Colonic mucosa (tissue), 4 donors: Measurements from ENCODE around the gene ARPC5. TPM values are rescaled to one million over a fixed set of nuclear protein-coding genes. Genes with fewer than 3 reads are reported as not detected.

Experiments
- DNase-seq: peaks from one replicate; pipeline ENCODE4 v3.0.0-alpha.2; 2020
- H3K27ac ChIP-seq: fragments of 200-600 bp; one replicate; pipeline ENCODE4 v1.8.0; 2021
- H3K27me3 ChIP-seq: fragments of 200-600 bp; one replicate; pipeline ENCODE4 v1.8.0; 2021
- H3K36me3 ChIP-seq: fragments of 200-600 bp; one replicate; pipeline ENCODE4 v1.8.0; 2021
- H3K4me1 ChIP-seq: fragments of 200-600 bp; one replicate; pipeline ENCODE4 v1.8.0; 2021; ENCODE audit warnings: mild to moderate bottlenecking
- H3K4me3 ChIP-seq: fragments of 200-600 bp; one replicate; pipeline ENCODE4 v1.8.0; 2021
- H3K9ac ChIP-seq, 2 donors: one replicate each; pipeline ENCODE4 v1.7.0; 2013; ENCODE audit warnings: control low read depth in 2 of 2, low read depth in 2 of 2, low read length in 2 of 2
- H3K9me3 ChIP-seq: fragments of 200-600 bp; one replicate; pipeline ENCODE4 v1.8.0; 2021
- intact Hi-C: fragments of 100-400 bp; cut with DNase I; formaldehyde crosslinking; loops from one replicate; pipeline ENCODE4 v1.14.1; 2022
- total RNA-seq, 2 donors: library from RNA; stranded (reverse); fragmentation: NEBNext Ultra II Directional in 1 of 2; extraction: Animal tissue kit (Norgen Biotek cat#: 25700) in 1 of 2; gene quantifications; one replicate each; pipeline ENCODE4 v1.2.1, GENCODE V29; 2021
- TF ChIP-seq, protein P1 (sequence below): fragments of 200-600 bp; IDR thresholded peaks from one replicate; pipeline ENCODE4 v1.8.0; 2022; ENCODE audit warnings: antibody characterized with exemption, mild to moderate bottlenecking
- donor health status: healthy.
- donor health status: DM: no; HTN: no; CAD: no.
- donor health status: DM: no; HTN: no; CAD: no.

The ARPC5 gene
- total RNA-seq, 2 donors from 2014 or later, result 147 to 189 TPM

- DNase-seq, result no peak
- H3K9me3 ChIP-seq, result no peaks in the 10 kb centered on the region
- H3K27me3 ChIP-seq, result no peaks in the 10 kb centered on the region
- H3K36me3 ChIP-seq, result no peaks in the 10 kb centered on the region
- intact Hi-C loops, result no loop called here
- TF ChIP-seq, protein P1, sequence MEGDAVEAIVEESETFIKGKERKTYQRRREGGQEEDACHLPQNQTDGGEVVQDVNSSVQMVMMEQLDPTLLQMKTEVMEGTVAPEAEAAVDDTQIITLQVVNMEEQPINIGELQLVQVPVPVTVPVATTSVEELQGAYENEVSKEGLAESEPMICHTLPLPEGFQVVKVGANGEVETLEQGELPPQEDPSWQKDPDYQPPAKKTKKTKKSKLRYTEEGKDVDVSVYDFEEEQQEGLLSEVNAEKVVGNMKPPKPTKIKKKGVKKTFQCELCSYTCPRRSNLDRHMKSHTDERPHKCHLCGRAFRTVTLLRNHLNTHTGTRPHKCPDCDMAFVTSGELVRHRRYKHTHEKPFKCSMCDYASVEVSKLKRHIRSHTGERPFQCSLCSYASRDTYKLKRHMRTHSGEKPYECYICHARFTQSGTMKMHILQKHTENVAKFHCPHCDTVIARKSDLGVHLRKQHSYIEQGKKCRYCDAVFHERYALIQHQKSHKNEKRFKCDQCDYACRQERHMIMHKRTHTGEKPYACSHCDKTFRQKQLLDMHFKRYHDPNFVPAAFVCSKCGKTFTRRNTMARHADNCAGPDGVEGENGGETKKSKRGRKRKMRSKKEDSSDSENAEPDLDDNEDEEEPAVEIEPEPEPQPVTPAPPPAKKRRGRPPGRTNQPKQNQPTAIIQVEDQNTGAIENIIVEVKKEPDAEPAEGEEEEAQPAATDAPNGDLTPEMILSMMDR, result no peak
- H3K9ac ChIP-seq, result no peak overlapping the region
- H3K4me3 ChIP-seq, result no peak overlapping the region
- no peak overlapping the region for H3K27ac ChIP-seq
- no peaks in the 10 kb centered on the region for H3K4me1 ChIP-seq
These were observed 49.1 kb downstream of the ARPC5 start for GRCh38 chr1:183586455-183586854.

- H3K27ac ChIP-seq, result no peak overlapping the region
- H3K4me1 ChIP-seq, result no peaks in the 10 kb centered on the region
- H3K9ac ChIP-seq, result no peak overlapping the region
- DNase-seq, result no peak
- no peaks in the 10 kb centered on the region for H3K27me3 ChIP-seq
- H3K4me3 ChIP-seq, result no peak overlapping the region
- TF ChIP-seq, protein P1, result no peak
- H3K9me3 ChIP-seq, result no peaks in the 10 kb centered on the region
- H3K36me3 ChIP-seq, result no peaks in the 10 kb centered on the region
- intact Hi-C loops, result no loop called here
These were observed 50.5 kb downstream of the ARPC5 start for GRCh38 chr1:183585038-183585437.

GRCh38 chr1:183584147-183584546 is 51.4 kb downstream of the ARPC5 start:
- H3K27me3 ChIP-seq, result no peaks in the 10 kb centered on the region
- no peak overlapping the region for H3K27ac ChIP-seq
- no peaks in the 10 kb centered on the region for H3K36me3 ChIP-seq
- H3K9ac ChIP-seq, result no peak overlapping the region
- intact Hi-C loops, result no loop called here
- TF ChIP-seq, protein P1, result no peak
- no peak overlapping the region for H3K4me3 ChIP-seq
- no peak for DNase-seq
- no peaks in the 10 kb centered on the region for H3K4me1 ChIP-seq
- H3K9me3 ChIP-seq, result no peaks in the 10 kb centered on the region

DNA sequence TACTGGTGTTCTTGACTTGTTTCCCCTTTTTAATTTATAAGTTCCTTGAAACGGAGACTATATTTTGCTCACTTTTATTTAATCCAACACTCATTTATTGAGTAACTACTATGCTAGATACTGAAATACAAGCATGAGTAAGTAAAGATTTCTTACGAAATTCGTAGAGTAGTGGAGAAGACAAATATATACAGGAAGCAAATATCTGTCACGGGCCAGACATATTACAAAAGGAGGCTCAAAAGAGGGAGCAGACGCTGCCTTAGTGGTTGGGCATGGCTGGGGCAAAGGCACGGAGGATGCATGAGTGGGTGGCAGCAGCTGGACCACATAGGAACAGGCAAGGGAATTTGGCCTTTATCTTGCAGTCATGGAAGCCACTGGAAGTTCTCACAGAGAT is 52.1 kb downstream of the ARPC5 start:
- Histone ChIP-seq H3K9ac (no peak overlapping the region), H3K4me3 (no peak overlapping the region), H3K36me3 (no peaks in the 10 kb centered on the region), H3K27ac (no peak overlapping the region), H3K4me1 (no peaks in the 10 kb centered on the region), H3K27me3 (no peaks in the 10 kb centered on the region), H3K9me3 (no peaks in the 10 kb centered on the region)
- no peak for DNase-seq
- intact Hi-C loops, result no loop called here
- TF ChIP-seq, protein P1, result no peak

DNA sequence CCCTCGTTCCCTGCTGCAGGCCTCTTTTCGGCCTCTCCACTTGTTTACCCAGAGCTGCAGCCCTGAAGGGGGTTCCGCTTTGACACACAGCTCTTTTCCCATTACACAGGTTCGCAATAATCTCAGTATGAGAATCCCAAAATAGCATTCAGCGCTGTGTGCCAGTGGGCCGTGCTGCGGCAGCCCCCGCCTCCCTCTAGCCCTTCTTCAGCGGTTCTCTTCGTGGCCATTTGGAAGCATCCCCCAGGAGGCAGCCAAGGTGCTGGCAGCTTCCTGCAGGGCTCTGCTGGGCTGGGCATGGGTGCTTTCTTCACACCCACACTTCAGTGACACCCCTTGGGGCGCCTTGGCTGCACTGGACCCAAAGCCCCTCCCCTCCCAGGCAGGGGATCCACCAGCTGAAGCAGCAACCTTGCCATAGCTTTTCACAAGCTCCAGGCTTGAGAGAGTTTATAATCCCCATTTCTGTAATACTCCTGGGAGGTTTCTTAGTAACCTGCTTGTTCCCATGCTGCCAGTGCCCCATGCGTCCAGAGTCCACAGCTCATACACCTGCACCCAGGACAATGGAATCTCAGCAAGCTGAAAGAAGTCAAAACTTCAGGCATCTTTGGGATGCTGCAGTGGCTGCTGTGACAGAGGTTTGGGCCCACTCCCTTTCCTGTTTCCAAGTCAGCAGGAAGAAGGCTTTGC is 53.4 kb downstream of the ARPC5 start:
- no peak for DNase-seq
- no peaks in the 10 kb centered on the region for H3K9me3 ChIP-seq
- H3K4me1 ChIP-seq, result no peaks in the 10 kb centered on the region
- intact Hi-C loops, result no loop called here
- H3K36me3 ChIP-seq, result no peaks in the 10 kb centered on the region
- no peak overlapping the region for H3K4me3 ChIP-seq
- H3K27ac ChIP-seq, result no peak overlapping the region
- no peak overlapping the region for H3K9ac ChIP-seq
- no peaks in the 10 kb centered on the region for H3K27me3 ChIP-seq
- TF ChIP-seq, protein P1, result no peak
